Panc1 (cell line): ENCODE data around the gene CABCOCO1. TPM values are rescaled to one million over a fixed set of nuclear protein-coding genes. Genes with fewer than 3 reads are reported as not detected.

ENCODE experiments used
- ATAC-seq: fragments of 200-7000 bp; cut with Tn5 transposase; 2 replicates; pipeline ENCODE4 v1.9.1; 2020; ENCODE audit warnings: mild to moderate bottlenecking, moderate library complexity
- BruUV-seq: library from RNA; stranded (reverse); fragments of 400-500 nt; replicated peaks from 2 replicates; lab custom pipeline; 2021; lab: Mats Ljungman, UMichigan
- CTCF ChIA-PET: fragments of 300-600 bp; sonication (Branson Sonifier 250); formaldehyde crosslinking; loops from one replicate; lab custom pipeline; 2022; ENCODE audit warnings: antibody characterized with exemption; lab: Charles Lee
- POLR2A ChIA-PET: fragments of 300-600 bp; sonication (Branson Sonifier 250); formaldehyde crosslinking; loops from one replicate; lab custom pipeline; 2022; ENCODE audit warnings: antibody characterized with exemption; lab: Charles Lee
- DNase-seq: peaks from one replicate; pipeline ENCODE4 v3.0.0-alpha.2; 2010; ENCODE audit warnings: low read depth, low spot score
- H3K27ac ChIP-seq: 2 replicates; pipeline ENCODE4 v1.5.1; 2011; ENCODE audit warnings: mild to moderate bottlenecking, low read length, inconsistent platforms
- H3K27me3 ChIP-seq: fragments of 200-500 bp; sonication (Bioruptor generic); 2 replicates; pipeline ENCODE4 v1.6.0; 2014; ENCODE audit warnings: low read length, inconsistent platforms; ENCODE audit not compliant: control insufficient read depth, insufficient read depth
- H3K36me3 ChIP-seq: fragments of 200-500 bp; sonication (Bioruptor generic); 2 replicates; pipeline ENCODE4 v1.5.1; 2014; ENCODE audit warnings: inconsistent platforms, mild to moderate bottlenecking, low read length, moderate library complexity; ENCODE audit not compliant: control insufficient read depth, insufficient read depth
- H3K4me1 ChIP-seq: 2 replicates; pipeline ENCODE4 v1.5.1; 2011; ENCODE audit warnings: inconsistent platforms, mild to moderate bottlenecking, low read length, moderate library complexity; ENCODE audit not compliant: control insufficient read depth, insufficient read depth
- H3K4me3 ChIP-seq, 2 experiments: 2 replicates each; pipeline ENCODE4 v1.5.1; 2011 to 2012; ENCODE audit warnings: low read depth in 2 of 2, low read length in 2 of 2, mild to moderate bottlenecking in 2 of 2, inconsistent platforms in 1 of 2, moderate library complexity in 1 of 2
- H3K9me3 ChIP-seq: fragments of 200-500 bp; sonication (Bioruptor generic); 2 replicates; pipeline ENCODE4 v1.5.1; 2014; ENCODE audit warnings: low read depth, mild to moderate bottlenecking, inconsistent platforms, low read length, moderate library complexity; ENCODE audit not compliant: control insufficient read depth, insufficient read depth
- CTCF ChIP-seq: fragments of 450-650 bp; IDR thresholded peaks from 2 replicates; pipeline ENCODE4 v1.5.1; 2017; ENCODE audit warnings: mild to moderate bottlenecking
- POLR2AphosphoS5 ChIP-seq: IDR thresholded peaks from 2 replicates; pipeline ENCODE4 v1.6.1; 2012; ENCODE audit warnings: mild to moderate bottlenecking, low read depth, low read length, moderate library complexity
- REST ChIP-seq, 2 experiments: IDR thresholded peaks; 2 replicates each; pipeline ENCODE4 v1.6.1; 2011 to 2012; ENCODE audit warnings: low read depth in 2 of 2, control low read depth in 1 of 2, low read length in 1 of 2, mild to moderate bottlenecking in 1 of 2, moderate library complexity in 1 of 2; ENCODE audit not compliant: insufficient read depth in 1 of 2
- SIN3A ChIP-seq: IDR thresholded peaks from 2 replicates; pipeline ENCODE4 v1.6.1; 2012; ENCODE audit warnings: low read depth, mild to moderate bottlenecking, low read length, moderate library complexity, borderline replicate concordance; ENCODE audit not compliant: insufficient read depth
- TCF7L2 ChIP-seq: IDR thresholded peaks from 2 replicates; pipeline ENCODE4 v1.6.1; 2011; ENCODE audit warnings: mild to moderate bottlenecking, low read depth, low read length, inconsistent platforms
- in situ Hi-C: cut with HindIII; loops from 2 replicates; pipeline ENCODE4 v1.10.0; 2016; ENCODE audit warnings: low sequenced_read_pairs, low pct_unique_long_range_greater_than_20kb
- intact Hi-C: fragments of 100-400 bp; cut with micrococcal nuclease; formaldehyde crosslinking; loops from one replicate; pipeline ENCODE4 v1.10.0; 2022; ENCODE audit not compliant: unreplicated experiment
- total RNA-seq: library from RNA; stranded (reverse); gene quantifications from one replicate; pipeline ENCODE4 v1.2.1, GENCODE V29; 2021; ENCODE audit not compliant: unreplicated experiment

The CABCOCO1 gene
- total RNA-seq, 1 experiment from 2014 or later, result 4.0 TPM

GRCh38 chr10:61753453-61753852 lies 90.7 kb downstream of the CABCOCO1 start:
- CTCF ChIA-PET, result no interaction called here
- ATAC-seq, result no peak
- in situ Hi-C loops (no loop called here), intact Hi-C loops (loop anchor here (5.0 kb wide), 1 partner anchor 144 kb away; no protein-coding TSS in a partner anchor)
- TF ChIP-seq CTCF (no peak), SIN3A (no peak), REST (IDR thresholded peaks at IDR 0.05; ENCODE audit: insufficient read depth in 1 of 2, low read depth in 2 of 2, low read length in 1 of 2) (no peak), POLR2AphosphoS5 (no peak), TCF7L2 (no peak)
- POLR2A ChIA-PET, result no interaction called here
- H3K27ac ChIP-seq, result peak overlapping the region; percentile 94
- no peaks in the 10 kb centered on the region for H3K27me3 ChIP-seq
- H3K4me1 ChIP-seq, result peaks cover 37% of the 10 kb centered on the region
- no peaks in the 10 kb centered on the region; the same call in 1 of the 2 replicates for H3K9me3 ChIP-seq
- H3K4me3 ChIP-seq, result no peak overlapping the region
- no peak for DNase-seq
- H3K36me3 ChIP-seq, result no peaks in the 10 kb centered on the region
- no TSS peak for BruUV-seq

GRCh38 chr10:61754587-61755550 lies 92.1 kb downstream of the CABCOCO1 start:
- no peaks in the 10 kb centered on the region for H3K27me3 ChIP-seq
- peaks cover 10% of the 10 kb centered on the region; the same call in 1 of the 2 replicates for H3K9me3 ChIP-seq
- no peaks in the 10 kb centered on the region for H3K36me3 ChIP-seq
- CTCF ChIA-PET, result no interaction called here
- peak overlapping the region; percentile 94 for H3K27ac ChIP-seq
- TF ChIP-seq REST (IDR thresholded peaks at IDR 0.05; ENCODE audit: insufficient read depth in 1 of 2, low read depth in 2 of 2, low read length in 1 of 2), result no peak
- peak; percentile 18; the same call in 1 of the 2 replicates for TF ChIP-seq TCF7L2
- no peak for TF ChIP-seq SIN3A
- no peak overlapping the region for H3K4me3 ChIP-seq
- POLR2A ChIA-PET, result no interaction called here
- in situ Hi-C loops, result no loop called here
- ATAC-seq, result 0 out of 2 replicates have a peak, but pooled peaks have one; percentile 51
- peaks cover 37% of the 10 kb centered on the region for H3K4me1 ChIP-seq
- DNase-seq, result no peak
- intact Hi-C loops, result loop anchor here (5.0 kb wide), 1 partner anchor 142 kb away; no protein-coding TSS in a partner anchor
- no TSS peak for BruUV-seq
